ENCODE measurements around the gene GGN. TPM values are rescaled to one million over a fixed set of nuclear protein-coding genes. Genes with fewer than 3 reads are reported as not detected.

Gene GGN
- total and polyA plus RNA-seq, 2 of the 13 experiments (the other 11 are each of a cell fraction or from before 2014, with no cell fraction given) = not detected

GRCh38 chr19:38374332-38375097 lies 13.3 kb downstream of the GGN start, which contains the start of gene PSMD8 (continued):
- TF ChIP-seq ELK4 (CRISPR knock-in tag; IDR thresholded peaks at IDR 0.05; ENCODE audit: borderline replicate concordance) = no peak
- TF ChIP-seq DRAP1 (CRISPR knock-in tag; IDR thresholded peaks at IDR 0.05) = peak; percentile 88
- peak; percentile 96 for TF ChIP-seq UBTF (CRISPR knock-in tag; IDR thresholded peaks at IDR 0.05)
- peak; percentile 64; the same call in 1 of the 2 replicates for TF ChIP-seq KDM5A (IDR thresholded peaks at IDR 0.05; ENCODE audit: borderline replicate concordance, low read length)
- no peak for TF ChIP-seq ZNF30 (CRISPR knock-in tag; IDR thresholded peaks at IDR 0.05)
- no peak for TF ChIP-seq SNAPC2 (CRISPR knock-in tag; IDR thresholded peaks at IDR 0.05)
- TF ChIP-seq POLR2A (IDR thresholded peaks at IDR 0.05; ENCODE audit: insufficient read depth in 1 of 2, low read depth in 2 of 2, low read length in 2 of 2) = peak; percentile 91 to 94
- TF ChIP-seq ARHGAP35 (CRISPR knock-in tag; IDR thresholded peaks at IDR 0.05; ENCODE audit: borderline replicate concordance) = peak; percentile 86
- TF ChIP-seq ZNF747 (CRISPR knock-in tag; IDR thresholded peaks at IDR 0.05; ENCODE audit: borderline replicate concordance) = peak; percentile 93
- TF ChIP-seq PREB (CRISPR knock-in tag; IDR thresholded peaks at IDR 0.05) = peak; percentile 35; the same call in 1 of the 2 replicates
- peak in 1 of 2 experiments; percentile 56; a peak in 1 of 4 replicates for TF ChIP-seq REST (IDR thresholded peaks at IDR 0.05; ENCODE audit: borderline replicate concordance in 1 of 2, low read depth in 1 of 2, low read length in 2 of 2)
- TF ChIP-seq KLF15 (CRISPR knock-in tag; IDR thresholded peaks at IDR 0.05; ENCODE audit: borderline replicate concordance) = no peak
- peak; percentile 84 for TF ChIP-seq ZNF350 (CRISPR knock-in tag; IDR thresholded peaks at IDR 0.05; ENCODE audit: borderline replicate concordance, low read depth)
- peak; percentile 51 for TF ChIP-seq RXRB (CRISPR knock-in tag; IDR thresholded peaks at IDR 0.05; ENCODE audit: borderline replicate concordance)
- TF ChIP-seq GFI1 (CRISPR knock-in tag; IDR thresholded peaks at IDR 0.05; ENCODE audit: borderline replicate concordance) = 0 out of 2 replicates have a peak, but pooled peaks have one; percentile 15
- TF ChIP-seq MYPOP (CRISPR knock-in tag; IDR thresholded peaks at IDR 0.05) = peak; percentile 90
- no peak for TF ChIP-seq ADNP (CRISPR knock-in tag; IDR thresholded peaks at IDR 0.05)
- 0 out of 2 replicates have a peak, but pooled peaks have one; percentile 57 for TF ChIP-seq ZNF570 (CRISPR knock-in tag; IDR thresholded peaks at IDR 0.05; ENCODE audit: borderline replicate concordance)
